Measurements from ENCODE around the gene FBXL20.
"Not testable (repeated sequence)": the region's sequence is repeated elsewhere in the genome, so short reads cannot be mapped to it uniquely, and the experiment has no call there.

Gene FBXL20

DNA sequence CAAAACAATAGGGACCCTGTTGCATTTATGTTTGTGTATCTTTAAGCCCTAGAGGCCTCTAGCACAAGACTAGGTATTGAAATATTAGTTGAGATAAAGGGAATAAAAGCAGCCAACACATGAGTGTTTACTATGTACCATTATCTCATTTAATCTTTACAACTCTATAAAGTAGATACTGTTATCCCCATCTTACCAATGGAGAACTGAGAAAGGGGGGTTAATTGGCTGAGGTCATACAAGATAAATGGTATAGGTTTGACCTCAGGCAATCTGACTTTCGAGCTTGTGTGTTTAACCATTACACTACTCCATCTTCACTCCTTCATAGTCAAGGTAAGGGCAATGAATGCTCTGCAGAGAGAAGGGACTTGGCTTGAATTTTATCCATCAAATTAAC lies 149.4 kb downstream of the FBXL20 start:
- no peak for DNase-seq (ENCODE audit: low read depth, low spot score)

DNA sequence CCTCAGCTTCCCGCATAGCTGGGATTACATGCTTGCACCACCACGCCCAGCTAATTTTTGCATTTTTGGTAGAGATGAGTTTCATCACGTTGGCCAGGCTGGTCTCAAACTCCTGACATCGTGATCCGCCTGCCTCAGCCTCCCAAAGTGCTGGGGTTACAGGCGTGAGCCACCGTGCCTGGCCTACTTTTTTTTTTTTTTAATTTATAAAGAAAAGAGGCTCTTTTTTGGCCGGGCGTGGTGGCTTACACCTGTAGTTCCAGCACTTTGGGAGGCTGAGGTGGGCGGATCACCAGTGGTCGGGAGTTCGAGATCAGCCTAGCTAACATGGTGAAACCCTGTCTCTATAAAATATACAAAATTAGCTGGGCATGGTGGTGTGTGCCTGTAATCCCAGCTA lies 151.3 kb downstream of the FBXL20 start:
- not testable (repeated sequence) for DNase-seq (ENCODE audit: low read depth, low spot score)

DNA sequence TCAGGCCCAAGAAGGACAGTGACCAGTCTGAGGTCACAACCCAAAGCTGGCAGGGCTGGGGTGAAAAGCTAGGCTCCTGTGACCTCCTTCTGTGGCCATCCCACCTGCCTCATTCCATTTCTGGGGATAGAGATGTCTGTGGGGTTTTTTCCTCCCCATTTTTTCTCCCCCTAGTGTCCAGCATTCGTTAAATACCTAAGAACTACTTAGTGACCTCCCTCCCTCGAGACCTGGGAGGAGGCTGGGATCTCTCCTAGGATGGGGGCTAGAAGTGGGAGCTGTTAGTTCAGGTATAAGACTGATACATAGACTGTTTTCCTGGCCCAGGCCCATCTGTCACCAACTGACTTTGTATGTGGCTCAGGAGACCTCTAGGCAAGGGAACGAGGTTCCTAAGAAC lies 155.2 kb downstream of the FBXL20 start:
- DNase-seq (ENCODE audit: low read depth, low spot score) = no peak

DNA sequence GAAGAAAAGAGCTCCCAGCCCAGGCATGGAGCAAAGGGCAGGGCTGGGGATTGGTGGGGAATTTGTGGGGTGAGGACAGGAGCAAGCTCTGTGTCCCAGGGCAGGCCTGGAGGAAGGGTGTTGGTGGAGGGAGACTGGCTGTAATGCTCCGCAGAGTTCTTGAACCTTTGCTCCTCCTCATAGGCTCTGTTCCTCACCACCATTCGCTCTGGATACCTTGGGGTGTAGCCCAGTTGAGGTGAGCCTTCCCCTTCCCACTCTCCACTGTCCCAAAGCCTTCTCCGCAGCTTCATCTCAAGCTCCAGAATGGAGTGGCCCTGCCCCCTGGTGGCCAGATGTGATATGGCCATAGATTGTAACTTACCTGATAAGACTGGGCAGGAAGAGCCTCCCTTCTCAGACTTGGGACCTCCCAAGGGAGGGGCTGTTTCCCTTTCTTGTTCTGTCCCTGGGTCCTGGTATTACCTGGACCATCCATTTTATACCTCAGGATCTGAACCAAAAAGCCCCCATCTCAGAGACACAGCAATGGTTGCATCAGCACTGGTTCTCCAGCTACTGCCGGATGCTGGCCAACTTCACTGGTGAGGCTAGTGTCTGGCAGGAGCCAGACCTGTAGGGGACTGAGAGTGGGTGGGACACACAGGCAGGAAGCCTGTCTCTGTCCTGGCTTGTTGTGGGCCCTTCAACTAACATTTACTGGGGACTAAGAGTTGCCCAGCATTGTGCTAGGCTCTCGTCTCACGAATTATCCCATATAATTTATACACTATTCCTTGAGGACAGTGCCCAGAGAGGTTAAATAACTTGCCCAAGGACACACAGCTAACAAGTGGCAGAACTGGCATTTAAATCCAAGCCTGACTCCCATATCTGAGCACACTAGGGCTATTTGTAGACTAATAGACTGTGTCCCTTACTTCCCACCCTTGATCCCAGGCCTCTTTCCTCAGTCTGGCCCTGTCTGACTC lies 156.5 kb downstream of the FBXL20 start:
- DNase-seq (ENCODE audit: low read depth, low spot score) = peak; percentile 70

DNA sequence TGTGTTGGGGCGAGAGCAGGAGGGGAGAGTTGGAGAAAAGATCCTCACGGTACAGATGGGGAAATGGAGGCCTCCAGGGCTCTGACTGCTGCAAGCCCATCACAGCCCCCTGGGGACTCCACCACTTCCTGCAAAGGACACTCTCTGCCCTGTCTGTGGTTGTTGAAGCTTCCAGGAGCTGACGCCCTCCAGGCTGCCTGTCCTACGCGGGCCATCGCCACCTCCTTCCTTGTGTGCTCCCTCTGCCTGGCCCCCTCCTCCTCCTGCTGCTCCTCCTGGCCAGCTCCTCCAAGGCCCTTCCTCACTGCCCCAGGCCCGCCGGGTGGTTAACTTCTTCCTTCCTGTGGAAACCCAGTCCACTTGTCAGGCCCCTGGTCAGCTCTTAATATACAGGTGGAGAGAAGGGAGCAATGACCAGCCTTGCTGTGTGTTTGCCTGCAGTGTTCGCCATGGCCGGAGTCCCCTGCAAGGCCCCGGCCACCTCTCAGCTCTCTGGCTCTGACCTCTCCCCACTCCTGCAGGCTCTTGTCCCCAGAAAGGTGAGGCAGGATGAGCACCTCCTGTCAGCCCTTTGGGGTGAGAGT lies 157.3 kb downstream of the FBXL20 start:
- no peak for DNase-seq (ENCODE audit: low read depth, low spot score)

DNA sequence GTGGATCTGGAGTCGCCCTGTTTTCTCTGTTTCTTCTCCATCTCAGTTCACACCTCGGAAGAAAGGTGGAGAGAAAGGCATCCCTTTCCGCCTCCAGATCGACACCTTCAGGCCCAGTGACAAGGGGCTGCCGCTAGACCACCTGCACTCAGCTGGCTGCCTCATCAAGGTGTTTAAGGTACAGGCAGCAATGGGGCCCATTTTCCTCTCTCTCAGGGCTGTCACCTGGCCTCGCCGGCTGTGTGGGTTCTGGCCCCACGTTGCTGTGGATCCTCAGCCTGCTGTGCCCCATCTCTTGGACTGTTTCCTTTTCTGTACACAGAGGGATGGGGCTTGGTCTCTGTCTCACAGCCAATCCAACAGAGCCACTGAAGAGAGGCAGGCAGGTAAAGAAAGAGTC lies 158.3 kb downstream of the FBXL20 start:
- DNase-seq (ENCODE audit: low read depth, low spot score) = no peak

DNA sequence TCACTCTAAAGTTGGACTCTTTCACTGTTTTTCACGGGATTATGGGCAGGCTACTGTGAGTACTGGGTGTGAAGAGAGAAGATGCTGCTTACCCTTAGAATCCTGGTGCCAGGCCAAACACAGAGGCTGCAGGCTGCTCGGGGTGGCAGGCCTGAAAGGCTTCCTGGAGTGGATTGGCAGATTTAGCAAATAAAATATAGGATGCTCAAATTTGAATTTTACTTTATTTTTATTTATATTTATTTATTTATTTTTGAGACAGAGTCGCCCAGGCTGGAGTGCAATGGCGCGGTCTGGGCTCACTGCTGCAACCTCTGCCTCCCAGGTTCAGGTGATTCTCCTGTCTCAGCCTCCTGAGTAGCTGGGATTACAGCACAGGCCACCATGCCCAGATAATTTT lies 160.8 kb downstream of the FBXL20 start:
- DNase-seq (ENCODE audit: low read depth, low spot score) = no peak

DNA sequence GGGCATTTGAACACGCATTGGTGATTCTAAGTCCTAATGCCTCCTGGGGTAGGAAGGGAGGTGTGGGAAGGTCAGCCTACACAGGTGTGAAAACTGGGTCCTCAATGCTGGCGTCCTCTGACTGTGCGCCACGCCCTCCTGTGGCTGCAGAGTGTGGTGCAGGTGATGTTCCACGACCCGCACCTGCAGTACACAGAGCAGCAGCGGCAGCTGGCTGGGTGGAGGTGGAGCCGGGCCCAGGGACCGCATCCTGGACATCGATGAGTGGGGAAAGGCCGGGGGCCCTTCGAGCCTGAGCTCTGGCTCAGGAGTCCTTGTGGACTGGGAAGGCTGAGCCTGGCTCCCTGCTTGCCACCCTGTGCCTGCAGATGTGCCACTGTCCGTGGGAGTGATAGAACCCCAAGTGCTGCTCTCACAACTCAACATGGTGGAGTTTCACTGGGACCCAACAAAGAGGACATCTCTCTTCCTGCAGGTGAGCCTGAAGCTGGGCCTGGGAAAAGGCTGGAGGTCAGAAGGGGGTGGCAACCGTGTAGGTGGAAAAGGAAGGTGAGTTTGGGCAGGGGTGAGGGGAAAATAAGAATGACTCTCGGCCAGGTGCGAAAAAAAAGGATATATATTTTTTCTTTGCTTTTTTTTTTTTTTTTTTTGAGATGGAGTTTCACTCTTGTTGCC lies 161.6 kb downstream of the FBXL20 start:
- peak; percentile 25 for DNase-seq (ENCODE audit: low read depth, low spot score)

DNA sequence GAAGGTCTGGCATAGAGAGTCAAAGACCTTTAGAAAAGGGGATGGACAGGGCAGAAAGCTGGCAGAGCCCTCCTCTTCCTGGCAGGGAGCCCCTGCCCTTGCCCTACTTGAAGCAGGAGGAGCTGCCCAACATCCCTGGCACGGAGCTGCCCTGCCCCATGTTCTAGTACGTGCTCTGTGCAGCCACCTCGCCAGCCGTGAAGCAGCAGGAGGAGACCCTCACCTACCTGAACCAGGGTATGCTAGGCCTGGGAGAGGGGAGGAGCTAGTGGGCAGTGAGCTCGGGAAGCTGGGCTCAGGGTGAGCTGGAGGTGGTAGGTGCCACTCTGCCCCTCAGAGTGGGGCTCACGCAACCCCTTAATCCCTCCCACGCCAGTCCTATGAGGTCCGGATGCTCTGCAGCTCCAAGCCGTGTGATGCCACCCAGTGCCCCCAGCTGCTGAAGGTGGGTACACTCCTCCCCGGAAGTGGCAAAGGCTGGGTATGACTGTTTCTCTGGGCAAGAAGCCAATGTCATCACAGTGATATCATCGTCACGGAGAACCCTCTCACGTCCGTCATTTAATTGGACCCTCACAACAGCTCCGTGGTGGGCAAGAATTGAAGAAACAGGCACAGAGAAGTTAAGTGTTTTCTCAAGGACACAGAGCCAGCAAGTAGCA lies 163.0 kb downstream of the FBXL20 start:
- peak; percentile 38 for DNase-seq (ENCODE audit: low read depth, low spot score)

DNA sequence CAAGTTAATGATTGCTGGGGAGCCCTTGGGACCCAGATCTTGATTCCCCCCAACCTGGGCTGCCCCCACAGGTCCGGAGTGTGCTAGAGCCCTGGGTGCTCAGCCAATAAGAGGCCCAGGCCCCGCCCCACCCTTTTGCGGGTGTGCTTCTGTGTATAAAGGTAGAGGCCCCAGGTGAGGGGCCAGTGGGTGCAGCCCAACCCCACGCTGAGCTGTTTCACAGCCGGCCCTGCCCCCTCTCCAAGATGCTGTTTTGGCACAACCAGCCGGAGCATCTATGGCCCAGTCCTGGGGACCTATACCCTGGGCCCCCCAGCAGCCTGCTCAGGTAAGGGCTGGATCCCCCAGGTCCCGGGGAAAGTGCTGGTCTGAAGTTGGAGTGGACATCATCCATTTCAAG lies 163.8 kb downstream of the FBXL20 start:
- DNase-seq (ENCODE audit: low read depth, low spot score) = no peak

DNA sequence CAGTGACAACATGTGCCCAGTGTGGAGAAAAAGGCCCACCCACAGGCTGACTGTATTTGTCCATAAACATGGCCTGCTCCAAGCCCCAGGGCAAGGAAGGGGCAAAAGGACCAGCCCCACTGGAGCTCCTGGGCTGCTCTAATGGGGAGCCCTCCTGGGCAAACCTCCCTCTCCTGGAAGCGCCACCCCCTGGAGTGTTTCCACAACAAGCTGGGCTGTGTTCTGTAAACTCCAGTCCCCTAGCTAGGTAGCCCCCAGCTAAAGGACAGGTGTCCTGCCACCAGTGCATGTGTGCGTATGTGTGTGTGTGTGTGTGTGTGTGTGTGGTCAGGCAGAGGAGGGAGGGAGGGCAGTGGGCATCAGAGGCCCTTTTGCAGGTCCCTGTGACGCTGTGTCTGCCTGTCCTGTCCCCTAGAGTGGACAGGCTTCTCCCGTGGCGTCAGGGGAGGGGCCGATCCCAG lies 164.4 kb downstream of the FBXL20 start:
- no peak for DNase-seq (ENCODE audit: low read depth, low spot score)

DNA sequence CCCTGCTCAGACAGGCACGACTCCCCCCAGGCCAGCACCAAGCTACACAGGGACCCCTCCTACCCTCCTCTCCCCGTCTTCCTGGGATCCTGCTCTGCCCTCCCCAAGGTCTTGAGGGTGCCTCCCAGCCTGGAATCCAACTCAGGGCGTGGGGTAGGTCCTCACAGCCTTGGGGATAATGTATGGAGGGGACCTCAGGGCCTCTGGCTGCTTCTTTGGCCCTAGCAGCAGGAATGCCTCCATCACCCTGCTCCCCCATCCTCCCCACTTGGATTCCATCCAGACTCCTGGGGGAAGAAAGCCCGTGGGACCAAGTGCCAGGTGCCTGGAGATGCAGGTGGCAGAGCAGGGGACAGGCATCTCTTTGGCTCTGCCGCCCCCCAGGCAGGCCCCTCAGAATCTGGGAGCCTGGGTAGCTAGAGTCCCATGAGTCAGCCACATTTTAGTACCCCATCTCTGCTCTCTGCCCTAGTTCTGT lies 164.9 kb downstream of the FBXL20 start:
- DNase-seq (ENCODE audit: low read depth, low spot score) = no peak

DNA sequence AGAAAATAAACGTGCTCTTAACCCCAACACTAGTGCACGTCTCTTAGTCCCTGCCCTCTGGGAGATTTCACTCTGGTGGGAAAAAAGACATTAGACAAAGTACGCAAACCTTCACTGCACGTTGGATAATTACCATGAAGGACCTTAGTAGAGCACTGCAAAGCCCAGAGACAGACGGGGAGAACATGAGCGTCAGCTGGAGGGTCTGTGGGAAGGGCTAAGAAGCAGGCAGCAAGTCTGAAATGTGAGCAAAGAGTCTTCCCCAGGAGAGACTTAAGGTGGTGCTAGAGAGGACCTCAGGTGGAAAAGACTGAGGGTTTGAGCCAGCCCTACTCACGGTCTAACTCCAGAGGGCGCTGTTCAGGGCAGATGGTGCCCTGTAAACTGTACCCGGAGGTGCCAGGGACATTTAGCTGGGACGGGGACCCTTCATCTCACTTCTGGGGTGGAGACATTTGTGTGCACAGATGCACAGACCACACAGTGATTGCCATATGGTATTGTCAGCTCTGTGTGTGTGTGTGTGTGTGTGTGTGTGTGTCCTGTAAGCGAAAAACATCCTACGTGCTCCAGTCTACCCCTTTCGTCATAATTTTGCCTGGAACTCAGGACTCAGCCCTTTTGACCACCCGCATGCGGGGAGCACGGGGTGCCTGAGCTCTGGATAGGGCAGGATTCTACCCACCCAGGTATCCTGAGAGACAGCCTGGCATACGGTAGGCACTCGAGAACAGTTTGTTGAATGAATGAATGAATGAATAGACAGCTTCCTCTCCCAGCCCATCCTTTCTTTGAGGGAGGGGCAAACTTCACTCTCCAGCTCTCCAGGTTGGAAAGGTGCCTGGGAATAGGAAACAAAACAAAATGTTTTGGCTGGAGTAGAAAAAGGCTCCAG lies 165.6 kb downstream of the FBXL20 start:
- DNase-seq (ENCODE audit: low read depth, low spot score) = no peak

DNA sequence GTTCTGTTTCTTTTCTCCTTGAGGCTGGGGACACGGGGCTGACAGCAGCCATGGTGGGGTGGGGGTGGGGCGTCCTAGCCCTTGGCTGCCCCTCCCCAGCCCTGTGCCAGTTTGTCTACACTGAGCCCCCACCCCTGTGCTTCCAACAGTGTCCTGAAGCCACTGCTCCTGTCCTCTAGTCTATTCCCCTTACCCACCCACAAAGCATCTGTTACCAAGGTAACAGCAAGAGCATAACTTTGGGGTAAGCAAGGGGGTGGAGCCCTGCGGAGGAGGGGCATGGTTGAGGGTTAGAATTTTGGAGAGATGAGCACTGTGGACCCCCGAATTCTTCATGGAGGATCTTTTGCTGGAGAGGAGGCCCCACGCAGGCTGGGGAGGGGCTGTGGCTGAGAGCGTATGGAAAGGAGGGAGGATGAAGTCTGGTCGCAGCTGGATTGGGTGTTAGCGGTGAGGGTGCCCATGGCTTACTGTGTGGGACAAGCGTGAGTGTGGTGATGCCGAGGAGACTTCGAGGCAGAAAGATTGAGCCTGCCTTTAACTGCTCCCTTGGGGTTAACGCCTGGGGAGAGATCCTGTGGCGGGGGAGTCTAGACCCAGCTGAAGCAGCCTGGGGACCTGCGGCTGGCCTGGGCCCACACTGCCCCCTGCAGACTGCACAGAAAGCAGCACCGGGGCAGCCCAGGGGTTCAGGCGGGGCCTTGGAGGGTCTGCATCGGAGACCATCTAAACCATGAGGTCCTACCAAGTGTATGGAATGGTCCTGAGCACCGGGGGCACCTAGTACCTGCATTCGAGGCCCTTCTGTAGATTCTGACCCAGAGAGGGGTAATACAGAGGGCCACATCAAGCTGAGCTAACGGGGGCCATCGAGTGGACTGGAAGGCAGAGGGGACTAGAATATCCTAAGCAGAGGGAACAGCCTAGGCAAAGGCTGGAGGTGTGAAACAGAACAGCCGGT lies 169.6 kb downstream of the FBXL20 start:
- DNase-seq (ENCODE audit: low read depth, low spot score) = no peak

DNA sequence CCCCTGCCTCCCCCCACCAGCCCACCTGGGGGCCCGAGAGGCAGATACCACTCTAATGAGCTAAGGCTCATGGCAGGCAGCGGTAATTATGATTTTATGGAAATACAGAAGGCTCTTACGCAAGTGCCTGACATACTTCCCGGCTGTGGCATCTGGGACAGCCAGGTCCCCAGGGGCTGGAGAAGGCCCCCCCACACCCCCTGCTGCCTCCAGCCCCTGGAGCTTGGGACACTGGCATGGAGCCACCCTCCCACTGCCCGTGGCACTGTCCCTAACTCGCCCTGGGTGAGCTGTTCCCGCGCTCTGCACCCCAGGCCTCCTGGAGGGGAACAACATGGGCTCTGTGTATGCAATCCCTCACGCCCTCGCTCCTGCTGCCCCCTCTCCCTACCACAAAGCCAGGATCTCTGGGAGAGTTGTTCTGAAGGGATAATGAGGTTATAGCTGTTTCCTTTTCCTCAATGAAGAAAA lies 170.3 kb downstream of the FBXL20 start:
- no peak for DNase-seq (ENCODE audit: low read depth, low spot score)

DNA sequence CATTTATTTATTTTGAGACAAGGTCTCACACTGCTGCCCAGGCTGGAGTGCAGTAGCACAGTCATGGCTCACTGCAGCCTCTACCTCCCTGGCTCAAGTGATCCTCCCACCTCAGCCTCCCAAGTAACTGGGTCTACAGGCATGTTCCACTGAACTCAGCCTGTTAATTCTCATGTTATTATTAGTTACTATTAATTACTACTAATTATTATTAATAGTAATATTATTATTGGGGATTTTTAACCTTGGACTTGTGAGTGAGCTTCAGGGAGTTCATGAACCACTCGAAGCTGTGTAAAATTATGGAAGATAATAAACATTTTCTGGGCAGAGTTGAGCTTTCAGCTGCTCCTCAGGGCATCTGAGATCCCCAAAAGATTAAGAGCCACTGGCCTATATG lies 171.1 kb downstream of the FBXL20 start:
- no peak for DNase-seq (ENCODE audit: low read depth, low spot score)

DNA sequence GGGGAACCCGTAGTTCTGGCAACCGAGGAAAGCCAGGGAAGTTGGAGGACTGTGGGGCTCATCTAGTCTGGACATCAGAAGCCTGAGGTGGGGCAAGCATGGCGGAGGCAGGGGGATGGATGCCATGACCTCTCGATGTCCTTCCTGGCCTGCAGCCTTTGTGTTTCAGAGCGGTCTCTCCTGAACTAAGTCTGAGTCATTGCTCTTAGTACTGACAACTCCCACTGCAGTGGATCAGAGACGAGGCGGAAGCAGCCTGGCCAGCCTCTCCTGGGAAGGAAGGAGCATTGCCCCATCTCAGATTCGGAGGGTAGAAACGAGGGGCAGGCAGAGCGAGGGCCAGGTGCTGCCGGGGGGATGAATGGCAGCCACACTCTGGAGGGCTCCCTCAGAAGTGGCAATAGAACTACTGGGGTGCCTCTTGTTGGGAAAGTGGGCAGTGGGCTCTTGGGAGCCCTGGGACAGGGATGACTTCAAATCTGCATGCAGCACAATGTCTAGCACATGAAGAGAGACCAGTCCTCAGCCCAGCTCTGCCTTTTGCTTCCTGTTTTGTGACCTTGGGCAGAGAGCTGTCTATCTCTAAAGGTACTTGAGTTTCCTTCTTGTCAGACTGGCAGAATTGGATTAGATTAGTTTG lies 172.0 kb downstream of the FBXL20 start:
- DNase-seq (ENCODE audit: low read depth, low spot score) = no peak

DNA sequence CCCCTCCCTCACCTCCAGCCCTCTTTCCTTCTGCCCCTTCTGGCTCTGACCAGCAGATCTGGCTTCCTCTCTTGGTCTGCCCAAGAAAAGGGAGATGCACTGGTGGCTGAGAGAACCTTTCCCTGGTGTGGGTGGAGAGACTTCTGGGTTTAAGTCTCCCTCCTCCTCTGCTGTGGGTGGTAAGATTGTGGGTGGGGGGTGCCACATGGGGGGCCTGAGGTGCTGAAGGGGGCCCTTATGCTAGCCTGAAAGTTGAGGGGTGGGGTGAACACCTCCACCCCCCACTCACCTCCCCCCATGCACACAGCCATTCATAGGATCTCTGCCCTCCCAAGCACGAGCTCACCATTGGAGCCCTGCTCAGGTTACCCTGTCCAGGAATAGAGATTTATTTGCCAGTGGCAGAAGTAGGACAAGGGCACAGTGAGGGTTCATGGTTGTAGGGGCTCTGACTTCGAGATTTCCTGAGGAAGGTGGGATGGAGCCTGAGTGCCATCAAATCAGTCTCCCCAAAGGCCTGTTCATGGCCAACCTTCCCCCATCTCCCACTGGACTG lies 174.0 kb downstream of the FBXL20 start:
- DNase-seq (ENCODE audit: low read depth, low spot score) = no peak

All from activated naive CD8-positive, alpha-beta T cell treated with anti-CD3 and anti-CD28 coated beads, Interleukin-2, amount 50 U/mL, for 16 hours (primary cell).